Fibroblast of villous mesenchyme (primary cell): ENCODE results near the gene NLRP10. TPM values are rescaled to one million over a fixed set of nuclear protein-coding genes. Genes with fewer than 3 reads are reported as not detected.

ENCODE experiments used
- DNase-seq: peaks from one replicate; pipeline ENCODE4 v3.0.0-alpha.2; 2010; ENCODE audit warnings: low read depth
- H3K4me3 ChIP-seq: 2 replicates; pipeline ENCODE4 v1.5.1; 2011; ENCODE audit warnings: low read depth, mild to moderate bottlenecking, low read length
- CTCF ChIP-seq: IDR thresholded peaks from 2 replicates; pipeline ENCODE4 v1.5.1; 2012; ENCODE audit warnings: low read depth, mild to moderate bottlenecking, low read length; ENCODE audit not compliant: insufficient read depth
- total RNA-seq: library from RNA; depleted of rRNA; stranded (reverse); fragments of >200 nt; gene quantifications from 2 replicates; pipeline ENCODE4 v1.2.3, GENCODE V29; 2012

NLRP10 gene
- total RNA-seq, 1 donor: 9.1 TPM

- no peak for TF ChIP-seq CTCF
Observed at GRCh38 chr11:7964873-7965272, 374 bp downstream of the NLRP10 start.

GRCh38 chr11:7964261-7964660 lies 986 bp downstream of the NLRP10 start:
- no peak overlapping the region for H3K4me3 ChIP-seq
- no peak for TF ChIP-seq CTCF
- no peak for DNase-seq

More at GRCh38 chr11:7964873-7965272, 374 bp downstream of the NLRP10 start:
- H3K4me3 ChIP-seq: no peak overlapping the region
- peak; percentile 20 for DNase-seq

GRCh38 chr11:7955191-7955590 lies 10.1 kb downstream of the NLRP10 start:
- H3K4me3 ChIP-seq: no peak overlapping the region
- no peak for DNase-seq
- TF ChIP-seq CTCF: no peak

GRCh38 chr11:7949934-7950333 lies 15.3 kb downstream of the NLRP10 start:
- no peak overlapping the region for H3K4me3 ChIP-seq
- DNase-seq: no peak
- TF ChIP-seq CTCF: no peak

- no peak for TF ChIP-seq CTCF
- H3K4me3 ChIP-seq: no peak overlapping the region
- no peak for DNase-seq
Observed at GRCh38 chr11:7944123-7944522, 21.1 kb downstream of the NLRP10 start.

GRCh38 chr11:7941608-7942007 lies 23.6 kb downstream of the NLRP10 start, which contains the start of gene OR10A3:
TSS of gene OR10A3 (minus strand) at chr11:7941708. CDS start at chr11:7939520, 2,188 bp downstream.
- H3K4me3 ChIP-seq: no peak within 1 kb of the TSS
- no peak for DNase-seq
- no peak for TF ChIP-seq CTCF

GRCh38 chr11:7941146-7941545 lies 24.1 kb downstream of the NLRP10 start:
- no peak for TF ChIP-seq CTCF
- H3K4me3 ChIP-seq: no peak overlapping the region
- no peak for DNase-seq
